Measurements from ENCODE around the gene SCD5. TPM values are rescaled to one million over a fixed set of nuclear protein-coding genes. Genes with fewer than 3 reads are reported as not detected.

SCD5 gene
- polyA plus RNA-seq, 2 of the 4 experiments (the other 2 are of a cell fraction), result 9.8 to 11.9 TPM

GRCh38 chr4:82694892-82695291 is 103.7 kb downstream of the SCD5 start:
- POLR2A ChIA-PET, result no interaction called here
- no peak overlapping the region for H3K4me3 ChIP-seq
- 49% methylated on average over 4 of the region's 4 CpGs for WGBS (ENCODE audit: missing lambda C conversion rate)
- H3K9me3 ChIP-seq, result no peaks in the 10 kb centered on the region
- no peaks in the 10 kb centered on the region for H3K4me1 ChIP-seq
- TF ChIP-seq CHD2 (IDR thresholded peaks at IDR 0.05; ENCODE audit: low read length, partially characterized antibody) (no peak), BHLHE40 (IDR thresholded peaks at IDR 0.05; ENCODE audit: low read depth, low read length) (no peak), CTCF (IDR thresholded peaks at IDR 0.05) (no peak), BCL3 (IDR thresholded peaks at IDR 0.05) (no peak), CBX8 (IDR thresholded peaks at IDR 0.05) (no peak), PBX3 (IDR thresholded peaks at IDR 0.05) (no peak), SMC3 (IDR thresholded peaks at IDR 0.05) (no peak), RARB (CRISPR knock-in tag; IDR thresholded peaks at IDR 0.05) (no peak)
- no peak overlapping the region for H3K4me2 ChIP-seq
- no peak for ATAC-seq
- no peak for DNase-seq (ENCODE audit: low read depth in 1 of 2, low spot score in 1 of 2)
- CTCF ChIA-PET, result interaction anchor here (1.2 kb wide), 1 partner anchor 17 kb away, joined by 3 read pairs; no protein-coding TSS in a partner anchor
- no peak for FAIRE-seq
- no peak overlapping the region for H3K27ac ChIP-seq

- no peak overlapping the region for H3K27ac ChIP-seq
- ChIA-PET CTCF (no interaction called here), POLR2A (no interaction called here)
- DNase-seq (ENCODE audit: low read depth in 1 of 2, low spot score in 1 of 2), result no peak
- no peak overlapping the region for H3K4me3 ChIP-seq
- H3K9me3 ChIP-seq, result no peaks in the 10 kb centered on the region
- TF ChIP-seq ATOH8 (CRISPR knock-in tag; IDR thresholded peaks at IDR 0.05; ENCODE audit: low read depth), result no peak
- TF ChIP-seq SMC3 (IDR thresholded peaks at IDR 0.05), result no peak
- TF ChIP-seq HEYL (CRISPR knock-in tag; IDR thresholded peaks at IDR 0.05), result no peak
- no peak for TF ChIP-seq PBX3 (IDR thresholded peaks at IDR 0.05)
- no peak for TF ChIP-seq ESRRA (IDR thresholded peaks at IDR 0.05; ENCODE audit: borderline replicate concordance, low read length)
- TF ChIP-seq SREBF2 (IDR thresholded peaks at IDR 0.05), result no peak
- no peak for TF ChIP-seq CBX8 (IDR thresholded peaks at IDR 0.05)
- TF ChIP-seq NFE2L2 (conservative IDR thresholded peaks at IDR 0.05; ENCODE audit: low read length), result no peak
- TF ChIP-seq ELK1 (IDR thresholded peaks at IDR 0.05; ENCODE audit: low read depth, low read length), result no peak
- TF ChIP-seq FOSL2 (IDR thresholded peaks at IDR 0.05), result no peak
- TF ChIP-seq FOSL2 (CRISPR knock-in tag; IDR thresholded peaks at IDR 0.05), result no peak
- TF ChIP-seq CBX2 (IDR thresholded peaks at IDR 0.05; ENCODE audit: borderline replicate concordance, low read depth), result no peak
- no peak for TF ChIP-seq FOXS1 (CRISPR knock-in tag; IDR thresholded peaks at IDR 0.05)
- TF ChIP-seq JUN (IDR thresholded peaks at IDR 0.05), result no peak
- TF ChIP-seq CHD4 (IDR thresholded peaks at IDR 0.05; ENCODE audit: borderline replicate concordance), result no peak
- TF ChIP-seq HOXB5 (CRISPR knock-in tag; IDR thresholded peaks at IDR 0.05), result no peak
- no peak for TF ChIP-seq HES2 (IDR thresholded peaks at IDR 0.05)
- no peak for TF ChIP-seq MAX (IDR thresholded peaks at IDR 0.05)
- no peak for TF ChIP-seq USF2 (IDR thresholded peaks at IDR 0.05)
- WGBS (ENCODE audit: missing lambda C conversion rate), result 71% methylated on average over 7 of the region's 8 CpGs
- H3K4me2 ChIP-seq, result no peak overlapping the region
- no peak for FAIRE-seq
- no peak for ATAC-seq
- H3K4me1 ChIP-seq, result no peaks in the 10 kb centered on the region
These were observed 104.5 kb downstream of the SCD5 start for GRCh38 chr4:82694046-82694445.

All from A549 (cell line).